ENCODE results near the gene TNPO1. TPM values are rescaled to one million over a fixed set of nuclear protein-coding genes. Genes with fewer than 3 reads are reported as not detected.
A peak's percentile ranks its signal among the peaks of the same experiment; 100 is the strongest.

TNPO1 gene
- total RNA-seq, 3 donors from 2014 or later (not counting 1 experiment from before 2014, with no cell fraction given) = 64.9 to 98.3 (median 97.6) TPM

DNA sequence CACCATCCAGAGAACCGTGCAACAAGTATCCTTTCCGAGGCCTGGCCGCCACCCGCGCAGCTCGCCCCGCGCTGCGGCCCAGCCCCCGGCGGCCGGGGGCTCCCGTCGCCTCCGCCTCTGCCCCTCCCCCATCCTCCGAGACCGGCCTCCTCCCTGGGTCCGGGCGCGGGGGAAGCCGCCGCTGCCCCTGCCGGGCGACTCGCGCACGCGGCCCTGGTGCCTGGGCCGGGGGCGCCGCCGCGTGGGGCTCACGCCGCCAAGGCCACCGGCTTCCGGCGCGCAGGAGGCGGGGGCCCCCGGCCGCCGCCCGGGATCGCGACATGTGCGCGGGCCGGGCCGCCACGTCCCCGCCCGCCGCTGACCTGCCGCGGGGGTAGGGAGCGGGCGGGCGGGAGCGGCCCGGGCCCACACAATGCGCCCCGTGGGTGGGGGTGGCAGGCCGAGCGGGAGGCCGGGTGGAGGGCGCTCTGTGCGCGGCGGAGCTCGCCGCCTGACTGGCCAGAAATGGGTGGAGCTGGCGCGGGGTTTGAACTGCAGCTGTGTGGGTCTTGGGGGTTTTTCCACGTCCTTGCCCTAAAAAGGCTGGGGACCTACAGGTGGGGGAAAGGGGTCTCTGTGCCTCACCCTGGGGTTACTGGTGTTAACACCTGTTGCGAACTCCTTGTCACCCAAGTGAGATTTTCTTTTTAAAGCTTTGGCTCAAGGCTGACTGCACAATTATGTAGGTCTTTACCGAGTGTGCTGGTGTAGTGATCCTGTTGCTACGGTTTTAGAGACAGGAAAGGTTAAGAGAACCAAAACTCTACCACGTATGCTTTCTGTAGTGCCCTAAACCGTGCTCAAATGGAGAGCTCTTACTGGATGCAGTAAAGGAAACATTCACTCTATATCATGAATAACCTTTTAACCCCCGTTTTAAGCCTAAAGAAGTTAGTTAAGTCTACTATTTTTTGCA, 32.3 kb downstream of the TNPO1 start:
- intact Hi-C loops (cut with micrococcal nuclease) = loop anchor here (1.0 to 5.0 kb wide), 2 partner anchors 32 to 109 kb away; partner anchors contain the start of genes FCHO2 and TNPO1
- Histone ChIP-seq H3K27ac (ENCODE audit: low read length) (peak overlapping the region; percentile 77), H3K9me3 (ENCODE audit: control insufficient read depth, insufficient read depth, low read length) (no peaks in the 10 kb centered on the region), H3K27me3 (ENCODE audit: control insufficient read depth, insufficient read depth, low read length) (no peaks in the 10 kb centered on the region), H3K36me3 (ENCODE audit: control insufficient read depth, insufficient read depth, low read length) (peaks cover 13% of the 10 kb centered on the region), H3K4me1 (ENCODE audit: control insufficient read depth, insufficient read depth, low read length) (peaks cover 9% of the 10 kb centered on the region), H3K4me3 (ENCODE audit: low read length) (peak overlapping the region; percentile 81)
- ATAC-seq (peak; percentile 60 to 69 (median 61)), DNase-seq (peak; percentile 52 to 67)
- Mint-ChIP-seq H3K27ac (peak overlapping the region; percentile 93 to 97), H3K27me3 (ENCODE audit: low read depth in 2 of 2) (no peaks in the 10 kb centered on the region), H3K36me3 (no peaks in the 10 kb centered on the region), H3K4me3 (peak overlapping the region; percentile 95), H3K4me1 (peaks cover 51 to 53% of the 10 kb centered on the region in 2 donors), H3K9me3 (no peaks in the 10 kb centered on the region)
- under 1% methylated on average over 80 of the region's 81 CpGs for WGBS (ENCODE audit: insufficient coverage)
- TF ChIP-seq, protein P1, sequence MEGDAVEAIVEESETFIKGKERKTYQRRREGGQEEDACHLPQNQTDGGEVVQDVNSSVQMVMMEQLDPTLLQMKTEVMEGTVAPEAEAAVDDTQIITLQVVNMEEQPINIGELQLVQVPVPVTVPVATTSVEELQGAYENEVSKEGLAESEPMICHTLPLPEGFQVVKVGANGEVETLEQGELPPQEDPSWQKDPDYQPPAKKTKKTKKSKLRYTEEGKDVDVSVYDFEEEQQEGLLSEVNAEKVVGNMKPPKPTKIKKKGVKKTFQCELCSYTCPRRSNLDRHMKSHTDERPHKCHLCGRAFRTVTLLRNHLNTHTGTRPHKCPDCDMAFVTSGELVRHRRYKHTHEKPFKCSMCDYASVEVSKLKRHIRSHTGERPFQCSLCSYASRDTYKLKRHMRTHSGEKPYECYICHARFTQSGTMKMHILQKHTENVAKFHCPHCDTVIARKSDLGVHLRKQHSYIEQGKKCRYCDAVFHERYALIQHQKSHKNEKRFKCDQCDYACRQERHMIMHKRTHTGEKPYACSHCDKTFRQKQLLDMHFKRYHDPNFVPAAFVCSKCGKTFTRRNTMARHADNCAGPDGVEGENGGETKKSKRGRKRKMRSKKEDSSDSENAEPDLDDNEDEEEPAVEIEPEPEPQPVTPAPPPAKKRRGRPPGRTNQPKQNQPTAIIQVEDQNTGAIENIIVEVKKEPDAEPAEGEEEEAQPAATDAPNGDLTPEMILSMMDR (IDR thresholded peaks at IDR 0.05) = no peak

DNA sequence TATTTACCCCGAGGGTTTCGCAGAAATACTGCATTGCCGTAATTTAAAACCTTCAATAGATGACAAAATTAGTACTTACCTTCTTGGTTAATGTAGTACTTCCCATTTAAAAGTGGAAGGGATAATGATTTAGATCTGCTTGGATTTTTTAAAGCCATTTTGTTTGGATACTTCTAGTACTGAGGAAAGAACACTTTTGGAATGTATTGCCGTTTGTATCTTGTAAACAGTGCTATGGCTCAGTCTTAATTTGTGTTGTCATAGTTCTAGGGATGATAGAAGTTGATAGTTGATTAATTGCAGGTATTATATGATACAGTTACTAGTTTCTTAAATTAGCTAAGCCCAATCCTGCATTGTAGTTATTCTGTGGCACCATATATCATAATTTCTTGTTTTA, 33.1 kb downstream of the TNPO1 start:
- ATAC-seq (no peak), DNase-seq (no peak)
- H3K4me1 Mint-ChIP-seq = peaks cover 58 to 60% of the 10 kb centered on the region in 2 donors
- peak overlapping the region; percentile 79 to 97 for H3K27ac Mint-ChIP-seq
- TF ChIP-seq, protein P1 (IDR thresholded peaks at IDR 0.05) = no peak
- no peaks in the 10 kb centered on the region for H3K27me3 Mint-ChIP-seq (ENCODE audit: low read depth in 2 of 2)
- Histone ChIP-seq H3K27ac (ENCODE audit: low read length) (no peak overlapping the region), H3K9me3 (ENCODE audit: control insufficient read depth, insufficient read depth, low read length) (no peaks in the 10 kb centered on the region), H3K4me1 (ENCODE audit: control insufficient read depth, insufficient read depth, low read length) (peaks cover 9% of the 10 kb centered on the region), H3K27me3 (ENCODE audit: control insufficient read depth, insufficient read depth, low read length) (no peaks in the 10 kb centered on the region), H3K4me3 (ENCODE audit: low read length) (peak overlapping the region; percentile 71), H3K36me3 (ENCODE audit: control insufficient read depth, insufficient read depth, low read length) (peaks cover 13% of the 10 kb centered on the region)
- intact Hi-C loops (cut with micrococcal nuclease) = loop anchor here (5.0 kb wide), 1 partner anchor 108 kb away; the partner anchor contains the start of gene FCHO2
- no peaks in the 10 kb centered on the region for H3K9me3 Mint-ChIP-seq
- H3K36me3 Mint-ChIP-seq = no peaks in the 10 kb centered on the region
- H3K4me3 Mint-ChIP-seq = peak overlapping the region; percentile 92
- 25% methylated on average over 1 of the region's 4 CpGs for WGBS (ENCODE audit: insufficient coverage)

DNA sequence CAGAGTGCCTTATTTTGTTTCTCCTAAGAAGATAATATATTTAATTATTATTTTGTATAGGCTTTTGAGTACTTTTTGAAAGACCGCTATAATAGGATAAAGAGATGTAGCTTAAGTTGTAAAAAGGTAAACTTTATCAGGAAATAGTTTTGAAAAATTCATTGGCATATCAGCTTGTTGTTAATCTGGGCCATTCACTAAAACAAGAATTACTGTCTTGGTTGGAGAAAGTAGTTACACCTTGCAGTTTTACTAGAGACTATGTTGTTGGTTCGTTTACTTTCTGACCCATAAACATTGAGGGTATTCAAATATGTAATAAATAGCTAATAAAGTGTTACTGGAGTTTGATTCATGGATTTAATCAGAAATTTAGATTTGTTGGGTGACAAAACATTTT, 33.7 kb downstream of the TNPO1 start:
- Histone ChIP-seq H3K4me3 (ENCODE audit: low read length) (no peak overlapping the region), H3K9me3 (ENCODE audit: control insufficient read depth, insufficient read depth, low read length) (no peaks in the 10 kb centered on the region), H3K4me1 (ENCODE audit: control insufficient read depth, insufficient read depth, low read length) (peaks cover 9% of the 10 kb centered on the region), H3K36me3 (ENCODE audit: control insufficient read depth, insufficient read depth, low read length) (peaks cover 13% of the 10 kb centered on the region), H3K27me3 (ENCODE audit: control insufficient read depth, insufficient read depth, low read length) (no peaks in the 10 kb centered on the region), H3K27ac (ENCODE audit: low read length) (no peak overlapping the region)
- H3K4me1 Mint-ChIP-seq = peaks cover 58 to 60% of the 10 kb centered on the region in 2 donors
- 80% methylated on average over 1 of the region's 2 CpGs for WGBS (ENCODE audit: insufficient coverage)
- no peak for DNase-seq
- H3K9me3 Mint-ChIP-seq = no peaks in the 10 kb centered on the region
- ATAC-seq = no peak
- H3K4me3 Mint-ChIP-seq = peak overlapping the region; percentile 92
- intact Hi-C loops (cut with micrococcal nuclease) = no loop called here
- H3K27ac Mint-ChIP-seq = peak overlapping the region; percentile 79 to 97
- no peaks in the 10 kb centered on the region for H3K27me3 Mint-ChIP-seq (ENCODE audit: low read depth in 2 of 2)
- TF ChIP-seq, protein P1 (IDR thresholded peaks at IDR 0.05) = no peak
- no peaks in the 10 kb centered on the region for H3K36me3 Mint-ChIP-seq

Measured in natural killer cell (primary cell).